Neutrophil (primary cell): Measurements from ENCODE around the gene STX5.

ENCODE experiments used
- H3K27ac ChIP-seq: fragments of 200-600 bp; sonication (generic); 2 replicates; pipeline ENCODE4 v1.5.1; 2016; ENCODE audit warnings: mild to moderate bottlenecking, moderate library complexity
- H3K27me3 ChIP-seq: fragments of 200-600 bp; sonication (generic); 2 replicates; pipeline ENCODE4 v1.6.0; 2016; ENCODE audit warnings: mild to moderate bottlenecking
- H3K36me3 ChIP-seq: fragments of 200-600 bp; sonication (generic); 2 replicates; pipeline ENCODE4 v1.5.1; 2017
- H3K4me1 ChIP-seq, 2 experiments: fragments of 200-600 bp in 1 of 2; sonication (generic) in 1 of 2; 1 replicate in 1 of 2; 2 replicates in 1 of 2; pipeline versions ENCODE4 v1.5.1 to v1.6.1; 2013 to 2016; ENCODE audit warnings: low read depth in 1 of 2, low read length in 1 of 2, mild to moderate bottlenecking in 1 of 2, moderate library complexity in 1 of 2; ENCODE audit not compliant: control insufficient read depth in 1 of 2, insufficient read depth in 1 of 2
- H3K4me3 ChIP-seq, 2 experiments: fragments of 200-600 bp in 1 of 2; sonication (generic) in 1 of 2; 1 replicate in 1 of 2; 2 replicates in 1 of 2; pipeline ENCODE4 v1.5.1; 2013 to 2016; ENCODE audit warnings: low read depth in 1 of 2, low read length in 1 of 2, mild to moderate bottlenecking in 1 of 2, moderate library complexity in 1 of 2
- H3K9me3 ChIP-seq: fragments of 200-600 bp; sonication (generic); 2 replicates; pipeline ENCODE4 v1.5.1; 2016
- CTCF ChIP-seq: fragments of 200-600 bp; sonication (generic); IDR thresholded peaks from 2 replicates; pipeline ENCODE4 v1.5.1; 2016; ENCODE audit warnings: antibody characterized with exemption

The STX5 gene

GRCh38 chr11:62806611-62807121 is 25.2 kb downstream of the STX5 start:
- H3K27me3 ChIP-seq: no peaks in the 10 kb centered on the region
- H3K27ac ChIP-seq: peak overlapping the region; percentile 95
- no peaks in the 10 kb centered on the region for H3K9me3 ChIP-seq
- peaks cover 21% of the 10 kb centered on the region for H3K36me3 ChIP-seq
- TF ChIP-seq CTCF: no peak
- peak overlapping the region; percentile 73 to 87 for H3K4me3 ChIP-seq
- peaks cover 47 to 48% of the 10 kb centered on the region in 2 experiments for H3K4me1 ChIP-seq

GRCh38 chr11:62805961-62806441 is 25.9 kb downstream of the STX5 start:
- H3K4me3 ChIP-seq: peak overlapping the region; percentile 73 to 87
- no peaks in the 10 kb centered on the region for H3K27me3 ChIP-seq
- H3K36me3 ChIP-seq: peaks cover 27% of the 10 kb centered on the region
- H3K4me1 ChIP-seq: peaks cover 47 to 48% of the 10 kb centered on the region in 2 experiments
- H3K27ac ChIP-seq: peak overlapping the region; percentile 95
- no peak for TF ChIP-seq CTCF
- no peaks in the 10 kb centered on the region for H3K9me3 ChIP-seq

- H3K9me3 ChIP-seq: no peaks in the 10 kb centered on the region
- H3K4me1 ChIP-seq: peaks cover 47 to 48% of the 10 kb centered on the region in 2 experiments
- no peaks in the 10 kb centered on the region for H3K27me3 ChIP-seq
- peak within 1 kb of the TSS; percentile 95 for H3K27ac ChIP-seq
- H3K36me3 ChIP-seq: peaks cover 34% of the 10 kb centered on the region
- TF ChIP-seq CTCF: peak; percentile 66
- H3K4me3 ChIP-seq: peak within 1 kb of the TSS; percentile 73 to 87
Observed at GRCh38 chr11:62805076-62805892, 26.6 kb downstream of the STX5 start, which contains the start of gene NXF1. Gene NXF1, minus strand, starts transcription at chr11:62805440. Its CDS starts 84 bp downstream, at chr11:62805356.

- TF ChIP-seq CTCF: no peak
- H3K9me3 ChIP-seq: no peaks in the 10 kb centered on the region
- H3K4me1 ChIP-seq: peaks cover 47 to 48% of the 10 kb centered on the region in 2 experiments
- H3K4me3 ChIP-seq: peak overlapping the region; percentile 73 to 87
- H3K27me3 ChIP-seq: no peaks in the 10 kb centered on the region
- peaks cover 42% of the 10 kb centered on the region for H3K36me3 ChIP-seq
- peak overlapping the region; percentile 95 for H3K27ac ChIP-seq
Observed at GRCh38 chr11:62804310-62805075, 27.4 kb downstream of the STX5 start.

GRCh38 chr11:62801071-62801470 is 30.8 kb downstream of the STX5 start:
- no peak overlapping the region for H3K27ac ChIP-seq
- peaks cover 76% of the 10 kb centered on the region for H3K36me3 ChIP-seq
- H3K27me3 ChIP-seq: no peaks in the 10 kb centered on the region
- TF ChIP-seq CTCF: no peak
- no peaks in the 10 kb centered on the region for H3K9me3 ChIP-seq
- H3K4me3 ChIP-seq: no peak overlapping the region
- peaks cover 23 to 26% of the 10 kb centered on the region in 2 experiments for H3K4me1 ChIP-seq
